ENCODE results near the gene SH3PXD2B. TPM values are rescaled to one million over a fixed set of nuclear protein-coding genes. Genes with fewer than 3 reads are reported as not detected.

SH3PXD2B gene
- total and polyA plus RNA-seq, 2 of the 13 experiments (the other 11 are each of a cell fraction or from before 2014, with no cell fraction given), result 3.4 to 4.6 TPM

- no peak for TF ChIP-seq ZNF329 (CRISPR knock-in tag; IDR thresholded peaks at IDR 0.05; ENCODE audit: low read depth)
- TF ChIP-seq ZNF33B (CRISPR knock-in tag; IDR thresholded peaks at IDR 0.05), result no peak
- no peak for TF ChIP-seq WIZ (CRISPR knock-in tag; IDR thresholded peaks at IDR 0.05)
- TF ChIP-seq GLI4 (CRISPR knock-in tag; IDR thresholded peaks at IDR 0.05; ENCODE audit: borderline replicate concordance), result no peak
- no peak for TF ChIP-seq ZNF580 (CRISPR knock-in tag; IDR thresholded peaks at IDR 0.05; ENCODE audit: borderline replicate concordance, low read depth)
- TF ChIP-seq ZNF205 (CRISPR knock-in tag; IDR thresholded peaks at IDR 0.05), result no peak
- TF ChIP-seq ARID5B (CRISPR knock-in tag; IDR thresholded peaks at IDR 0.05), result peak; percentile 11; the same call in 1 of the 2 replicates
- TF ChIP-seq MNT (IDR thresholded peaks at IDR 0.05), result no peak
- no peak for TF ChIP-seq ZFP91 (CRISPR knock-in tag; IDR thresholded peaks at IDR 0.05; ENCODE audit: borderline replicate concordance)
- TF ChIP-seq FOXK1 (CRISPR knock-in tag; IDR thresholded peaks at IDR 0.05; ENCODE audit: borderline replicate concordance, low read depth), result peak; percentile 49; the same call in 1 of the 2 replicates
- no peak; the same call in 1 of the 2 replicates for TF ChIP-seq SALL1 (CRISPR knock-in tag; IDR thresholded peaks at IDR 0.05)
- TF ChIP-seq PRDM15 (CRISPR knock-in tag; IDR thresholded peaks at IDR 0.05), result no peak
- no peak for TF ChIP-seq EP300 (IDR thresholded peaks at IDR 0.05; ENCODE audit: low read depth in 2 of 2, low read length in 2 of 2)
- no peak for TF ChIP-seq EP300 (CRISPR knock-in tag; IDR thresholded peaks at IDR 0.05; ENCODE audit: borderline replicate concordance)
- TF ChIP-seq ZNF136 (CRISPR knock-in tag; IDR thresholded peaks at IDR 0.05; ENCODE audit: low read depth), result no peak
- no peak for TF ChIP-seq POLR2G (IDR thresholded peaks at IDR 0.05; ENCODE audit: low read depth, low read length)
- no peak for TF ChIP-seq ZNF788 (CRISPR knock-in tag; IDR thresholded peaks at IDR 0.05; ENCODE audit: borderline replicate concordance)
- TF ChIP-seq GATAD1 (CRISPR knock-in tag; IDR thresholded peaks at IDR 0.05), result no peak
- TF ChIP-seq POLR2AphosphoS2 (IDR thresholded peaks at IDR 0.05; ENCODE audit: low read depth, low read length), result no peak
- peak; percentile 62 for TF ChIP-seq FOXA3 (CRISPR knock-in tag; IDR thresholded peaks at IDR 0.05)
Observed at GRCh38 chr5:172276214-172276613, 178.1 kb downstream of the SH3PXD2B start (continued).
